AG04450 (cell line): Measurements from ENCODE around the gene KCNF1. TPM values are rescaled to one million over a fixed set of nuclear protein-coding genes. Genes with fewer than 3 reads are reported as not detected.

Experiments used
- CTCF ChIA-PET: fragments of 300-600, 350-600 bp; formaldehyde crosslinking; extraction: SDS; loops from one replicate; lab custom pipeline; 2022; ENCODE audit warnings: antibody characterized with exemption, inconsistent platforms; lab: Charles Lee
- POLR2A ChIA-PET: fragments of 350-600 bp; formaldehyde crosslinking; extraction: SDS; loops from one replicate; lab custom pipeline; 2021; ENCODE audit warnings: antibody characterized with exemption, inconsistent platforms; lab: Yijun Ruan, JAX
- DNase-seq: peaks from one replicate; pipeline ENCODE4 v3.0.0-alpha.2; 2011; ENCODE audit warnings: low read depth, low spot score
- H3K27ac ChIP-seq: one replicate; pipeline ENCODE4 v1.5.1; 2012; ENCODE audit warnings: low read depth, low read length, control low read depth
- H3K27me3 ChIP-seq: one replicate; pipeline ENCODE4 v1.6.0; 2012; ENCODE audit warnings: low read length; ENCODE audit not compliant: control insufficient read depth, insufficient read depth
- H3K4me3 ChIP-seq: 2 replicates; pipeline ENCODE4 v1.5.1; 2011; ENCODE audit warnings: mild to moderate bottlenecking, low read depth, low read length, control low read depth
- H3K9me3 ChIP-seq: 2 replicates; pipeline ENCODE4 v1.5.1; 2012; ENCODE audit warnings: low read length; ENCODE audit not compliant: control insufficient read depth, insufficient read depth
- polyA plus RNA-seq: library from polyadenylated mRNA; depleted of rRNA; stranded (reverse); fragments of >200 nt; gene quantifications from 2 replicates; pipeline ENCODE4 v1.2.3, GENCODE V29; 2011
- TF ChIP-seq, protein P1 (sequence below): IDR thresholded peaks from 2 replicates; pipeline ENCODE4 v1.5.1; 2011; ENCODE audit warnings: low read depth, low read length, control low read depth, inconsistent platforms

KCNF1 gene
- polyA plus RNA-seq, 1 experiment: 1.0 TPM

- Histone ChIP-seq H3K27ac (no peak overlapping the region), H3K4me3 (no peak overlapping the region), H3K9me3 (peaks cover 2% of the 10 kb centered on the region; the same call in 1 of the 2 replicates), H3K27me3 (no peaks in the 10 kb centered on the region)
- CTCF ChIA-PET: interaction anchor here (1.0 to 1.8 kb wide), 3 partner anchors 19 to 193 kb away, joined by 4 to 7 read pairs (median 6); partner anchors contain the start of gene KCNF1
- TF ChIP-seq, protein P1, sequence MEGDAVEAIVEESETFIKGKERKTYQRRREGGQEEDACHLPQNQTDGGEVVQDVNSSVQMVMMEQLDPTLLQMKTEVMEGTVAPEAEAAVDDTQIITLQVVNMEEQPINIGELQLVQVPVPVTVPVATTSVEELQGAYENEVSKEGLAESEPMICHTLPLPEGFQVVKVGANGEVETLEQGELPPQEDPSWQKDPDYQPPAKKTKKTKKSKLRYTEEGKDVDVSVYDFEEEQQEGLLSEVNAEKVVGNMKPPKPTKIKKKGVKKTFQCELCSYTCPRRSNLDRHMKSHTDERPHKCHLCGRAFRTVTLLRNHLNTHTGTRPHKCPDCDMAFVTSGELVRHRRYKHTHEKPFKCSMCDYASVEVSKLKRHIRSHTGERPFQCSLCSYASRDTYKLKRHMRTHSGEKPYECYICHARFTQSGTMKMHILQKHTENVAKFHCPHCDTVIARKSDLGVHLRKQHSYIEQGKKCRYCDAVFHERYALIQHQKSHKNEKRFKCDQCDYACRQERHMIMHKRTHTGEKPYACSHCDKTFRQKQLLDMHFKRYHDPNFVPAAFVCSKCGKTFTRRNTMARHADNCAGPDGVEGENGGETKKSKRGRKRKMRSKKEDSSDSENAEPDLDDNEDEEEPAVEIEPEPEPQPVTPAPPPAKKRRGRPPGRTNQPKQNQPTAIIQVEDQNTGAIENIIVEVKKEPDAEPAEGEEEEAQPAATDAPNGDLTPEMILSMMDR: no peak
- no peak for DNase-seq
- POLR2A ChIA-PET: interaction anchor here (0.5 to 0.6 kb wide), 2 partner anchors 9 to 459 kb away, joined by 3 read pairs; no protein-coding TSS in a partner anchor
Observed at GRCh38 chr2:10930721-10931516, 19.2 kb downstream of the KCNF1 start.

- Histone ChIP-seq H3K9me3 (peaks cover 2% of the 10 kb centered on the region; the same call in 1 of the 2 replicates), H3K27ac (no peak overlapping the region), H3K4me3 (no peak overlapping the region), H3K27me3 (no peaks in the 10 kb centered on the region)
- ChIA-PET POLR2A (no interaction called here), CTCF (no interaction called here)
- TF ChIP-seq, protein P1: no peak
- DNase-seq: peak; percentile 42
Observed at GRCh38 chr2:10931710-10932255, 20.0 kb downstream of the KCNF1 start.

- TF ChIP-seq, protein P1: no peak
- ChIA-PET POLR2A (interaction anchor here (0.6 kb wide), 1 partner anchor 45 kb away, joined by 4 read pairs; no protein-coding TSS in a partner anchor), CTCF (interaction anchor here (1.0 kb wide), 1 partner anchor 192 kb away, joined by 3 read pairs; no protein-coding TSS in a partner anchor)
- no peaks in the 10 kb centered on the region for H3K27me3 ChIP-seq
- peak overlapping the region; percentile 47 for H3K27ac ChIP-seq
- H3K9me3 ChIP-seq: peaks cover 2% of the 10 kb centered on the region; the same call in 1 of the 2 replicates
- DNase-seq: no peak
- no peak overlapping the region for H3K4me3 ChIP-seq
Observed at GRCh38 chr2:10932345-10933151, 20.8 kb downstream of the KCNF1 start.

DNA sequence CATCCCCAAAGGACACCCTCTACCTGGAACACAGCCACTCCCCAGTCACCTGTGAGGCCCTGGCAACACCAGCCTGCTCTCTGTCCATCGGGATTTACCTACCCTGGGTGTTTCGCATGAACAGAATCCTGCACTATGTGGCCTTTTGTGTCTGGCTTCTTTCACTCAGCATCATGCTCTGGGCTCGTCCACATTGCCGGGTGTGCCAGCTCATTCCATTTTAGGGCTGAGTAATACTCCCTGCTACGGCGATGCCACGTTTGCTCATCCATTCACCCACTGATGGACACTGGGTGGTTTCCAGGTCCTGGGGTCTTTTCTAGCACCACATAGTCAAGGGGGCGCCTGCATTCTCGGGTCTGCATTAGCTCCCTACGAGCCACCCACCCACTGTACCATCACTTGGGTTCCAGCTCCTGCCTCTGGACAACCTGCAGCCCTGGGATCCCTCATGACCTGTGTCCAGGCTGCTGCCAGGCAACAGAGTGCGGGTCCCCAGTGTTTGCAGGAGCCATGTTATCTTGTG is 22.0 kb downstream of the KCNF1 start:
- Histone ChIP-seq H3K9me3 (peaks cover 7% of the 10 kb centered on the region), H3K4me3 (no peak overlapping the region), H3K27me3 (no peaks in the 10 kb centered on the region), H3K27ac (no peak overlapping the region)
- DNase-seq: no peak
- TF ChIP-seq, protein P1: no peak
- ChIA-PET CTCF (interaction anchor here (1.0 to 1.2 kb wide), 2 partner anchors 101 to 191 kb away, joined by 3 to 4 read pairs; no protein-coding TSS in a partner anchor), POLR2A (no interaction called here)
